WTC11 (cell line): Measurements from ENCODE around the gene IPP.

Experiments used
- ATF3 ChIP-seq: sonication (generic); formaldehyde crosslinking; conservative IDR thresholded peaks from 2 replicates; pipeline ENCODE4 v1.8.1; 2022; ENCODE audit warnings: mild to moderate bottlenecking, missing genetic modification reagents
- CTCF ChIP-seq: fragments of 200-600 bp; IDR thresholded peaks from 2 replicates; pipeline ENCODE4 v1.8.0; 2022; ENCODE audit warnings: antibody characterized with exemption
- FOXP1 ChIP-seq: sonication (generic); formaldehyde crosslinking; IDR thresholded peaks from 2 replicates; pipeline ENCODE4 v1.8.0; 2022; ENCODE audit warnings: missing genetic modification reagents, mild to moderate bottlenecking, moderate library complexity, borderline replicate concordance
- HMGXB4 ChIP-seq: sonication (generic); formaldehyde crosslinking; IDR thresholded peaks from 2 replicates; pipeline ENCODE4 v1.8.1; 2023; ENCODE audit warnings: mild to moderate bottlenecking, moderate library complexity, missing genetic modification reagents
- JUN ChIP-seq: sonication (generic); formaldehyde crosslinking; IDR thresholded peaks from 2 replicates; pipeline ENCODE4 v1.8.0; 2023; ENCODE audit warnings: mild to moderate bottlenecking, missing genetic modification reagents
- KAT7 ChIP-seq: sonication (generic); formaldehyde crosslinking; IDR thresholded peaks from 2 replicates; pipeline ENCODE4 v1.8.1; 2023; ENCODE audit warnings: missing genetic modification reagents, mild to moderate bottlenecking, borderline replicate concordance
- MAX ChIP-seq: sonication (generic); formaldehyde crosslinking; IDR thresholded peaks from 2 replicates; pipeline ENCODE4 v1.8.0; 2022; ENCODE audit warnings: mild to moderate bottlenecking, missing genetic modification reagents
- USF2 ChIP-seq: sonication (generic); formaldehyde crosslinking; IDR thresholded peaks from 2 replicates; pipeline ENCODE4 v1.8.1; 2023; ENCODE audit warnings: mild to moderate bottlenecking, missing genetic modification reagents, moderate library complexity
- ZNF423 ChIP-seq: fragments of 250-450 bp; sonication (Bioruptor Pico); IDR thresholded peaks from 2 replicates; pipeline ENCODE4 v2.1.2; 2022; ENCODE audit warnings: mild to moderate bottlenecking, moderate library complexity

- TF ChIP-seq CTCF (no peak), JUN (CRISPR knock-in tag) (no peak), FOXP1 (CRISPR knock-in tag) (no peak), ATF3 (CRISPR knock-in tag) (no peak), HMGXB4 (CRISPR knock-in tag) (no peak), MAX (CRISPR knock-in tag) (no peak), KAT7 (CRISPR knock-in tag) (no peak), USF2 (no peak), ZNF423 (no peak)
Observed at GRCh38 chr1:45769261-45769932, 18.9 kb upstream of the IPP start.
